Smooth muscle cell (in vitro differentiated cells): ENCODE data around the gene TAP2. TPM values are rescaled to one million over a fixed set of nuclear protein-coding genes. Genes with fewer than 3 reads are reported as not detected.

ENCODE experiments used
- DNase-seq: peaks from one replicate; lab custom pipeline; 2025; ENCODE audit not compliant: unreplicated experiment; lab: John Stamatoyannopoulos, UW
- H2AFZ ChIP-seq: fragments of 200-600 bp; sonication (generic); 2 replicates; pipeline ENCODE4 v1.6.0; 2016; ENCODE audit warnings: antibody characterized with exemption, low read depth, mild to moderate bottlenecking
- H3F3A ChIP-seq: fragments of 200-600 bp; sonication (generic); 2 replicates; pipeline ENCODE4 v1.6.0; 2017; ENCODE audit warnings: antibody characterized with exemption, low read depth
- H3K27ac ChIP-seq: fragments of 200-600 bp; sonication (generic); 2 replicates; pipeline ENCODE4 v1.5.1; 2016; ENCODE audit warnings: low read depth, mild to moderate bottlenecking
- H3K27me3 ChIP-seq: fragments of 200-600 bp; sonication (generic); 2 replicates; pipeline ENCODE4 v1.6.1; 2016; ENCODE audit warnings: low read depth, mild to moderate bottlenecking
- H3K36me3 ChIP-seq: fragments of 200-600 bp; sonication (generic); 2 replicates; pipeline ENCODE4 v1.5.1; 2016; ENCODE audit warnings: low read depth
- H3K4me1 ChIP-seq: fragments of 200-600 bp; sonication (generic); 2 replicates; pipeline ENCODE4 v1.5.1; 2016; ENCODE audit warnings: low read depth
- H3K4me2 ChIP-seq: fragments of 200-600 bp; sonication (generic); 2 replicates; pipeline ENCODE4 v1.6.0; 2016; ENCODE audit warnings: mild to moderate bottlenecking
- H3K4me3 ChIP-seq: fragments of 200-600 bp; sonication (generic); 2 replicates; pipeline ENCODE4 v1.5.1; 2016; ENCODE audit warnings: mild to moderate bottlenecking
- H3K79me2 ChIP-seq: fragments of 200-600 bp; sonication (generic); 2 replicates; pipeline ENCODE4 v1.6.0; 2016; ENCODE audit warnings: low read depth, mild to moderate bottlenecking
- H3K9ac ChIP-seq: fragments of 200-600 bp; sonication (generic); 2 replicates; pipeline ENCODE4 v1.6.0; 2016; ENCODE audit warnings: low read depth
- H3K9me3 ChIP-seq: fragments of 200-600 bp; sonication (generic); replicated peaks from 2 replicates; pipeline ENCODE4 v1.5.1; 2016; ENCODE audit warnings: low read depth
- H4K20me1 ChIP-seq: fragments of 200-600 bp; sonication (generic); 2 replicates; pipeline ENCODE4 v1.6.0; 2016; ENCODE audit warnings: low read depth
- CTCF ChIP-seq: fragments of 200-600 bp; sonication (generic); IDR thresholded peaks from 2 replicates; pipeline ENCODE4 v1.5.1; 2017; ENCODE audit warnings: borderline replicate concordance, mild to moderate bottlenecking, antibody characterized with exemption; ENCODE audit not compliant: insufficient read depth, poor library complexity, severe bottlenecking
- WGBS: methylation state at CpG from one replicate; pipeline ENCODE4 v1.1.7; 2016; ENCODE audit warnings: low lambda C conversion rate; 5-methylcytosine and 5-hydroxymethylcytosine counted together
- polyA plus RNA-seq: library from polyadenylated mRNA; unstranded; fragments of >200 nt; fragmentation: Nextera tagmentation; extraction: Ambion mirVana; gene quantifications from 2 replicates; pipeline ENCODE4 v1.2.1, GENCODE V29; 2016
- total RNA-seq: library from RNA; depleted of rRNA; stranded (reverse); fragments of >200 nt; gene quantifications from 2 replicates; pipeline ENCODE4 v1.2.3, GENCODE V29; 2014

Gene TAP2
- total RNA-seq (5.3 and 6.1 TPM in 2 replicates), polyA plus RNA-seq (0.40 and 1.5 TPM in 2 replicates)

GRCh38 chr6:32838114-32838958, at the start of gene TAP2:
TAP2 (minus strand) TSS chr6:32838739; CDS start chr6:32838233, 506 bp downstream.
- Histone ChIP-seq H4K20me1 (no peaks in the 10 kb centered on the region), H3K36me3 (no peaks in the 10 kb centered on the region), H3K4me3 (peak within 1 kb of the TSS; percentile 95), H3K9me3 (no peaks in the 10 kb centered on the region), H3K27me3 (peaks cover 15% of the 10 kb centered on the region), H3K27ac (peak within 1 kb of the TSS; percentile 74), H3F3A (no peaks in the 10 kb centered on the region), H3K4me2 (peak within 1 kb of the TSS; percentile 90), H2AFZ (peak within 1 kb of the TSS; percentile 81), H3K4me1 (no peaks in the 10 kb centered on the region), H3K9ac (peak within 1 kb of the TSS; percentile 87), H3K79me2 (no peaks in the 10 kb centered on the region)
- peak; percentile 92 for DNase-seq
- peak; percentile 97 for TF ChIP-seq CTCF
- 1% methylated on average over 48 of the region's 57 CpGs for WGBS

GRCh38 chr6:32887616-32888015, 49.1 kb upstream of the TAP2 start:
- no peak overlapping the region for H3K4me3 ChIP-seq
- TF ChIP-seq CTCF = no peak
- no peaks in the 10 kb centered on the region for H3F3A ChIP-seq
- WGBS = 85% methylated on average over 5 of the region's 5 CpGs
- H4K20me1 ChIP-seq = no peaks in the 10 kb centered on the region
- no peaks in the 10 kb centered on the region for H3K4me1 ChIP-seq
- no peak for DNase-seq
- H3K36me3 ChIP-seq = no peaks in the 10 kb centered on the region
- no peak overlapping the region for H2AFZ ChIP-seq
- no peaks in the 10 kb centered on the region for H3K79me2 ChIP-seq
- no peaks in the 10 kb centered on the region for H3K9me3 ChIP-seq
- no peak overlapping the region for H3K27ac ChIP-seq
- H3K9ac ChIP-seq = no peak overlapping the region
- no peak overlapping the region for H3K4me2 ChIP-seq
- H3K27me3 ChIP-seq = peaks cover 9% of the 10 kb centered on the region

GRCh38 chr6:32886681-32887383, 48.3 kb upstream of the TAP2 start:
- Histone ChIP-seq H3K4me1 (no peaks in the 10 kb centered on the region), H3K4me2 (no peak overlapping the region), H3K9ac (no peak overlapping the region), H3K9me3 (no peaks in the 10 kb centered on the region), H2AFZ (no peak overlapping the region), H3K4me3 (no peak overlapping the region), H3K79me2 (no peaks in the 10 kb centered on the region), H3K36me3 (no peaks in the 10 kb centered on the region), H3K27ac (no peak overlapping the region), H4K20me1 (no peaks in the 10 kb centered on the region), H3K27me3 (peaks cover 9% of the 10 kb centered on the region), H3F3A (no peaks in the 10 kb centered on the region)
- TF ChIP-seq CTCF = no peak
- 77% methylated on average over 3 of the region's 3 CpGs for WGBS
- DNase-seq = no peak
